Ishikawa (cell line): Measurements from ENCODE around the gene YJEFN3.

Experiments used
- CEBPB ChIP-seq: IDR thresholded peaks from 2 replicates; pipeline ENCODE4 v1.6.1; 2012
- CREB1 ChIP-seq: IDR thresholded peaks from 2 replicates; pipeline ENCODE4 v1.6.1; 2012; ENCODE audit warnings: low read depth
- EGR1 ChIP-seq: IDR thresholded peaks from 2 replicates; pipeline ENCODE4 v1.6.1; 2012
- EP300 ChIP-seq: IDR thresholded peaks from 2 replicates; pipeline ENCODE4 v1.6.1; 2012; ENCODE audit warnings: borderline replicate concordance
- FOXM1 ChIP-seq: IDR thresholded peaks from 2 replicates; pipeline ENCODE4 v1.6.1; 2012; ENCODE audit warnings: low read depth, borderline replicate concordance
- MAX ChIP-seq: IDR thresholded peaks from 2 replicates; pipeline ENCODE4 v1.6.1; 2012
- NFIC ChIP-seq: IDR thresholded peaks from 2 replicates; pipeline ENCODE4 v1.6.1; 2012
- RAD21 ChIP-seq: IDR thresholded peaks from 2 replicates; pipeline ENCODE4 v1.6.1; 2012; ENCODE audit warnings: low read depth
- TAF1 ChIP-seq: IDR thresholded peaks from 2 replicates; pipeline ENCODE4 v1.6.1; 2012; ENCODE audit warnings: low read depth, mild to moderate bottlenecking
- TCF12 ChIP-seq: IDR thresholded peaks from 2 replicates; pipeline ENCODE4 v1.6.1; 2012; ENCODE audit warnings: low read depth
- TEAD4 ChIP-seq: IDR thresholded peaks from 2 replicates; pipeline ENCODE4 v1.6.1; 2012
- YY1 ChIP-seq: IDR thresholded peaks from 2 replicates; pipeline ENCODE4 v1.6.1; 2012; ENCODE audit warnings: low read depth
- ZBTB7A ChIP-seq: IDR thresholded peaks from 2 replicates; pipeline ENCODE4 v1.6.1; 2012; ENCODE audit warnings: low read depth
- TF ChIP-seq, protein P1 (sequence below): IDR thresholded peaks from 2 replicates; pipeline ENCODE4 v1.6.1; 2012; ENCODE audit warnings: low read depth, mild to moderate bottlenecking
- TF ChIP-seq, protein P2 (sequence below): IDR thresholded peaks from 2 replicates; pipeline ENCODE4 v1.6.1; 2012

The YJEFN3 gene

DNA sequence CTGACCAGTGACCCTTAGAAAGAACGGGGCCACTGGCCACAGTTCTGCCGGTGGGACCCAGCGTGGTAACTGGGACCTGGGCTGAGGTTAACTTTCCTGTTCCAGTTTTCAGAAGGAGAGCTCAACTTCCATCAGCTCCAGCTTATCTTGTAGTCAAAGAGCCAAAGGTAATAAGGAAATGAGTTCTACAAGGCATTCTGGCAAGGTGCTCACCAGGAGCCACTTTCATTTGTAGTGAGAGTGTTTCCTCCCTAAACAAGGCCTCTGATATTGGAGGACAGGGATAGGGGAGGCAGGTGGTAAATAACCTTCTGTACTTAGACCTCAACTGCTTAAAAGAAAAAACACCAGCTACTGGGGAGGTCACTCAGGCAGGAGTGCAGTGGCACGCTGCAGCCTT lies 51.7 kb downstream of the YJEFN3 start:
- TF ChIP-seq RAD21 = no peak
- TF ChIP-seq TCF12 = no peak
- TF ChIP-seq NFIC = no peak
- no peak for TF ChIP-seq YY1
- TF ChIP-seq, protein P1, sequence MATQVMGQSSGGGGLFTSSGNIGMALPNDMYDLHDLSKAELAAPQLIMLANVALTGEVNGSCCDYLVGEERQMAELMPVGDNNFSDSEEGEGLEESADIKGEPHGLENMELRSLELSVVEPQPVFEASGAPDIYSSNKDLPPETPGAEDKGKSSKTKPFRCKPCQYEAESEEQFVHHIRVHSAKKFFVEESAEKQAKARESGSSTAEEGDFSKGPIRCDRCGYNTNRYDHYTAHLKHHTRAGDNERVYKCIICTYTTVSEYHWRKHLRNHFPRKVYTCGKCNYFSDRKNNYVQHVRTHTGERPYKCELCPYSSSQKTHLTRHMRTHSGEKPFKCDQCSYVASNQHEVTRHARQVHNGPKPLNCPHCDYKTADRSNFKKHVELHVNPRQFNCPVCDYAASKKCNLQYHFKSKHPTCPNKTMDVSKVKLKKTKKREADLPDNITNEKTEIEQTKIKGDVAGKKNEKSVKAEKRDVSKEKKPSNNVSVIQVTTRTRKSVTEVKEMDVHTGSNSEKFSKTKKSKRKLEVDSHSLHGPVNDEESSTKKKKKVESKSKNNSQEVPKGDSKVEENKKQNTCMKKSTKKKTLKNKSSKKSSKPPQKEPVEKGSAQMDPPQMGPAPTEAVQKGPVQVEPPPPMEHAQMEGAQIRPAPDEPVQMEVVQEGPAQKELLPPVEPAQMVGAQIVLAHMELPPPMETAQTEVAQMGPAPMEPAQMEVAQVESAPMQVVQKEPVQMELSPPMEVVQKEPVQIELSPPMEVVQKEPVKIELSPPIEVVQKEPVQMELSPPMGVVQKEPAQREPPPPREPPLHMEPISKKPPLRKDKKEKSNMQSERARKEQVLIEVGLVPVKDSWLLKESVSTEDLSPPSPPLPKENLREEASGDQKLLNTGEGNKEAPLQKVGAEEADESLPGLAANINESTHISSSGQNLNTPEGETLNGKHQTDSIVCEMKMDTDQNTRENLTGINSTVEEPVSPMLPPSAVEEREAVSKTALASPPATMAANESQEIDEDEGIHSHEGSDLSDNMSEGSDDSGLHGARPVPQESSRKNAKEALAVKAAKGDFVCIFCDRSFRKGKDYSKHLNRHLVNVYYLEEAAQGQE = no peak
- no peak for TF ChIP-seq ZBTB7A
- no peak for TF ChIP-seq TAF1
- no peak for TF ChIP-seq MAX
- TF ChIP-seq EP300 = no peak
- TF ChIP-seq, protein P2, sequence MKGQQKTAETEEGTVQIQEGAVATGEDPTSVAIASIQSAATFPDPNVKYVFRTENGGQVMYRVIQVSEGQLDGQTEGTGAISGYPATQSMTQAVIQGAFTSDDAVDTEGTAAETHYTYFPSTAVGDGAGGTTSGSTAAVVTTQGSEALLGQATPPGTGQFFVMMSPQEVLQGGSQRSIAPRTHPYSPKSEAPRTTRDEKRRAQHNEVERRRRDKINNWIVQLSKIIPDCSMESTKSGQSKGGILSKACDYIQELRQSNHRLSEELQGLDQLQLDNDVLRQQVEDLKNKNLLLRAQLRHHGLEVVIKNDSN = no peak
- TF ChIP-seq CREB1 = no peak

DNA sequence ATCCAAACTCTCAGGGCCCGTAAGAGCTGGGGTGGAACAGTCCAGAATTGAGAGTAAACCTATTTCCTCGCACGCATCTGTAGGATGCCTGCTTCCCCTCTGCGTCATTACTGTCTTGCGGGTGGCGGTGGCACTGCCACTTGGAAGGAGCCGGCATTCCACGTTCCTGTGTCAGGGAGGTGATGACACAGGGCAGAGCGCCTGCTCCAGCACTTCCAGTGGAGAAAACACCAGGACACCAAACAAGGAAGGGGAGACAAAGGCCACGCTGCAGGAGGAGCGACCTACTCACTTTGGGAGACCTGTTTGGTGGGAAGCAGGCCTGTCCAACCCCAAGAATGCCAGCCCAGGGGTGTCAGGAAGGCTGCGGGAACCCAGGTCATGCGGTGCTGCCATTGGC lies 52.7 kb downstream of the YJEFN3 start:
- TF ChIP-seq, protein P1 = no peak
- TF ChIP-seq, protein P2 = no peak
- no peak for TF ChIP-seq EGR1
- TF ChIP-seq CREB1 = no peak
- no peak for TF ChIP-seq EP300
- TF ChIP-seq ZBTB7A = no peak
- no peak for TF ChIP-seq MAX
- TF ChIP-seq NFIC = no peak
- TF ChIP-seq TEAD4 = no peak
- TF ChIP-seq TAF1 = no peak
- TF ChIP-seq TCF12 = no peak
- TF ChIP-seq FOXM1 = no peak
- TF ChIP-seq YY1 = no peak
- TF ChIP-seq CEBPB = no peak
- no peak for TF ChIP-seq RAD21

- no peak for TF ChIP-seq ZBTB7A
- no peak for TF ChIP-seq NFIC
- TF ChIP-seq TEAD4 = no peak
- no peak for TF ChIP-seq RAD21
- TF ChIP-seq, protein P1 = no peak
- TF ChIP-seq TAF1 = no peak
- TF ChIP-seq TCF12 = no peak
- no peak for TF ChIP-seq EP300
Observed at GRCh38 chr19:19582471-19582870, 53.8 kb downstream of the YJEFN3 start.

GRCh38 chr19:19584356-19584755 lies 55.6 kb downstream of the YJEFN3 start:
- TF ChIP-seq, protein P2 = no peak
- TF ChIP-seq EGR1 = no peak
- TF ChIP-seq NFIC = no peak
- no peak for TF ChIP-seq CEBPB
- no peak for TF ChIP-seq RAD21
- no peak for TF ChIP-seq EP300
- no peak for TF ChIP-seq CREB1
- TF ChIP-seq TAF1 = no peak
- TF ChIP-seq YY1 = no peak
- no peak for TF ChIP-seq TEAD4
- TF ChIP-seq, protein P1 = no peak
- no peak for TF ChIP-seq ZBTB7A
